ENCODE data around the gene ATP1A2.

The ATP1A2 gene

DNA sequence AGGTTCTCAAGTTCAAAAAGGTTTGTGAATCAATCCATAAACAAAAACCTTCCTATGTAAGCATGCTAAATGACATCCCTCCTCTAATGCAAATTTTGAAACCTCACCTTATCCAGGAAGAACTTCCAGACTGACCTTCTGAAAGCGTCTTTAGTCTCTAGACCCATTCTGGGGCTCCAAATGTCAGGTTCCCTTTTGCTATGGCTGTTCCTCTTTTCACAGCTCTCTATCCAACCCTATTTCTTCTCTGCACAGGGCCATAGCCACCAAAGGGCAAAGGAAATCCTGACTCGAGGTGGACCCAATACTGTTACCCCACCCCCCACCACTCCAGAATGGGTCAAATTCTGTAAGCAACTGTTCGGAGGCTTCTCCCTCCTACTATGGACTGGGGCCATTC lies 39.2 kb downstream of the ATP1A2 start:
- DNase-seq = no peak

- no peak for DNase-seq
These were observed 40.8 kb downstream of the ATP1A2 start for GRCh38 chr1:160156361-160156760.

GRCh38 chr1:160157174-160157573 lies 41.6 kb downstream of the ATP1A2 start:
- no peak for DNase-seq

- no peak for DNase-seq
These were observed 42.5 kb downstream of the ATP1A2 start for GRCh38 chr1:160158031-160158430.

DNA sequence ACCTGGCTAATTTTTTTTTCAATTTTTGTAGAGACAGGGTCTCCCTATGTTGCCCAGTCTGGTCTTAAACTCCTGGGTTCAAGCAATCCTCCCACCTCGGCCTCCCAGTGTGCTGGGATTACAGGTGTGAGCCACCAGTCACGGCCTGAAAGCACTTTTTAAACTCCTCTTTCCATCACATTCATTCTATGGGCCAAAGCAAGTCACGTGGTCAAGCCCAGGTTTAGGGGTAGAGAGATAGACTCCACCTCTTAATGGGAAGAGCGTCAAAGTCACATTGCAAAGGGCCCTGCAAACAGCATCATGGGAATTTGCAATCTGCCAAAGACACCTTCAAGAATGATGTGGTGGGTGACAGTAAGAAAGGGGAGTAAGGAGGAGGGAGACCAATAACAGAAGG lies 43.0 kb downstream of the ATP1A2 start:
- no peak for DNase-seq

GRCh38 chr1:160159846-160160245 lies 44.3 kb downstream of the ATP1A2 start:
- DNase-seq = no peak

GRCh38 chr1:160161965-160162705 lies 46.6 kb downstream of the ATP1A2 start:
- no peak for DNase-seq

GRCh38 chr1:160162931-160163330 lies 47.4 kb downstream of the ATP1A2 start:
- DNase-seq = no peak

DNA sequence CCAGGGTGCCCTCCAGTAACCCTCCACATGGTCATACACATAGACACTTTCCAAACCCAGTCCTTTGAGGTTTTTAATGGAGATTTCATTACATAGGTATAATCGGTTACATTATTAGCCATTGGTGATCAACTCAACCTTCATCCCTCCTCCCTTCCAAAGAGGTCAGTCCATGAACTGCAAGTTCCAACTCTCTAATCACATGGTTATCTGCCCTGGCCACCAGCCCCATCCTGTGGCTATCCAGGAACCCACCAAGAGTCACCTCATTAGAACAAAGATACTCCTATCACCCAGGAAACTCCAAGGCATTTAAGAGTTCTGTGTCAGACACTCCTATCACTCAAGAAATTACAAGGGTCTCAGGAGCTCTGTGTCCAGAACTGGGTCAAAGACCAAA lies 48.1 kb downstream of the ATP1A2 start:
- DNase-seq = no peak

GRCh38 chr1:160164121-160164520 lies 48.6 kb downstream of the ATP1A2 start:
- no peak for DNase-seq

DNA sequence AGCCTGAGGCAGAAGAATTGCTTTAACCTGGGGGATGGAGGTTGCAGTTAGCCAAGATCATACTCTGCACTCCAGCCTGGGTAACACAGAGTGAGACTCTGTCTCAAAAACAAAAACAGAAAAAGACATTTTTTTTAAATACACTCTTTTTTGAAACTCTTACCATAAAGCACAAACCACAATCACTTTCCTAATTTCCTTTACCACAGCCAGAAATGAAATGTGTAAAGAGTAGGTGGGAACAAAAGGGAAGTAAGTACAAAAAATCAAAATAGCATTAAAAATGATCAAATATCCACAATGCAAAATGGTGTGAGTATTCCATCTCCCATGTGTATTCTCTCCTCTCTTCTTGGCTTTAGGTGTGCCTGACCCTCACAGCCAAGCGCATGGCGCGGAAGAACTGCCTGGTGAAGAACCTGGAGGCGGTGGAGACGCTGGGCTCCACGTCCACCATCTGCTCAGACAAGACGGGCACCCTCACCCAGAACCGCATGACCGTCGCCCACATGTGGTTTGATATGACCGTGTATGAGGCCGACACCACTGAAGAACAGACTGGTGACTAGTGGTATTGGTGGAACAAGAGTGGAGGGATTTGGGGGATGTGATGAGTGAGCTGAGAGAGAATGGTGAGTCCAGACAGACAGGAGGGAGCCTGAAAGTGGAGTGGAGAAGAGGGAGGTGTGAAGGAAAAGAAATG lies 50.8 kb downstream of the ATP1A2 start:
- DNase-seq = no peak

GRCh38 chr1:160167056-160167455 lies 51.5 kb downstream of the ATP1A2 start:
- no peak for DNase-seq

- DNase-seq = no peak
These were observed 52.0 kb downstream of the ATP1A2 start for GRCh38 chr1:160167580-160167979.

- no peak for DNase-seq
These were observed 52.5 kb downstream of the ATP1A2 start for GRCh38 chr1:160168016-160168415.

DNA sequence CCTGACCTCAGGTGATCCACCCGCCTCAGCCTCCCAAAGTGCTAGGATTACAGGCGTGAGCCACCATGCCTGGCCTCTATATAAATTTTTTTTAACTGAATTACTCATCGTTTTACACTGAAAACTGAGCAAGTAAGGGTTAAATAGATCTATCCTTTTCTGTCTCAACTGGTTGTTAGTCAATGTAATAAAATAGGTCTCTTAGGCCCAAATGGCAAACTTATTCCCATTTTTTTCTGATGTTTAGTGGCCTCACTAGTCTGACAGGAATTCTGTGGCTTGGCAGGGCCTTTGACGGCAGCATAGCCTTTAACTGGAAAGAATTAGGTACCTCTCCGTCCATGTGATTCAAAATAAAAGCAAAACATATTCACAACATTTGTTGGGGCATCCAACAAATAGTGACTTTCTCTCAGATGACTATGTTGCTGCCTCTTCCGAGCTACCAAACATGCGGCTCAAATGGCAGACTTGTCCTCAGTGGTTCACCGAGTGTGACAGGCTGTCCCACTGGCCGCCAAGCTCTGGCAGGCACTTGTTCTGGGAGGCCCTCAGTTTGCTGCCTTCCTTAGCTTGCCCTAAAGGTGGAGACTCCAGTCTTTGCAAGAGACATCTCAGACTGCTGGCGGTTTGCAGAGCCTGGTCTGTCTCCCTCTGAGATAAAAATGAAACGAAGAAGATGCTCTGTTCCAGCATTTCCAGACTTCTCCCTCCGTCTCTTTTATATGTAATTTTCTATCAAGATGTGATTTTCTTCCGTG lies 53.2 kb downstream of the ATP1A2 start:
- no peak for DNase-seq

DNA sequence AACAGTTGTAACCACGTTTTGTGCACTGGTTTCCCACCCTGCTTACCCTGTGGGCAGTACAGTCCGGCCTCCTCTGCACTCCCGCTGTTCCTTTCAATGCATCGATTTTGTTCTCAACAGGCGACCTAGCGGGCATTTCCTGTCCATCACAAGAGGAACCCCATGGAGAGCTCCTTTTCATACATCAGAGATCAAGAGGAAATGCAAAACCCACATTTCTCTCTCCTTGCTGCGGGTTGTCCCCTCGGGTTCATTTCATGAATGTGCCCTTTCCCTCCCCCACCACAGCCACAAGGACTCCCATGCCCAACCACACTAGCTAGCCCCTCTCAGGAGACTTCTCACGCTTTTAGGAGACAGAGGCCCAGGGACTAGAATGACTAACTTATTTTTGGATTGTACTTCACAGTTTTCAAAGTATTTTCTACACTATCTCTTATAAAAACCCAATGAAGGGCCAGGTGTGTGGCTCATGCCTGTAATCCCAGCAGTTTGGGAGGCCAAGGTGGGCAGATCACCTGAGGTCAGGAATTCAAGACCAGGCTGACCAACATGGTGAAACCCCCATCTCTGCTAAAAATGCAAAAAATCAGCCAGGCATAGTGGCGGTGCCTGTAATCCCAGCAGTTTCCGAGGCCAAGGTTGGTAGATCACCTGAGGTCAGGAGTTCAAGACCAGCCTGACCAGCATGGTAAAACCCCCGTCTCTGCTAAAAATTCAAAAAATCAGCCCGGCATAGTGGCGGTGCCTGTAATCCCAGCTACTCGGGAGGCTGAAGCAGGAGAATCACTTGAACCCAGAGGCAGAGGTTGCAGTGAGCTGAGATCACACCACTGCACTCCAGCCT lies 54.2 kb downstream of the ATP1A2 start:
- DNase-seq = no peak

GRCh38 chr1:160171354-160171753 lies 55.8 kb downstream of the ATP1A2 start:
- DNase-seq = no peak

- no peak for DNase-seq
These were observed 56.4 kb downstream of the ATP1A2 start for GRCh38 chr1:160171980-160172379.

DNA sequence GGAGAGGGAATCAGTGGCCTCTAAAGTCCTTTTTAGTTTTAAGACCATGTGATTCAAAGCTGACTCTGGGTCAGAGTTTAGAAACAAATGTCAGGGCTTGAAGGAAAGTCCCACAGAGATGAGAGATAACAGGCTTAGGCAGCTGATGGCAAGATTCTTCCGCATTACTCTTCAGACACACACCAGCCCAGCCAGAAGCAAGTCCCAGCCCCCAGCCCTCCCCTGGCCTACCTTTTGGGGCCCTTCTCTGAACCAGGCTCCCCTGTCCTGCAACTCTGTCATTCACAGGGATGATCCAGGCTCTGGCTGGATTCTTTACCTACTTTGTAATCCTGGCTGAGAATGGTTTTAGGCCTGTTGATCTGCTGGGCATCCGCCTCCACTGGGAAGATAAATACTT lies 61.7 kb downstream of the ATP1A2 start:
- DNase-seq = no peak

DNA sequence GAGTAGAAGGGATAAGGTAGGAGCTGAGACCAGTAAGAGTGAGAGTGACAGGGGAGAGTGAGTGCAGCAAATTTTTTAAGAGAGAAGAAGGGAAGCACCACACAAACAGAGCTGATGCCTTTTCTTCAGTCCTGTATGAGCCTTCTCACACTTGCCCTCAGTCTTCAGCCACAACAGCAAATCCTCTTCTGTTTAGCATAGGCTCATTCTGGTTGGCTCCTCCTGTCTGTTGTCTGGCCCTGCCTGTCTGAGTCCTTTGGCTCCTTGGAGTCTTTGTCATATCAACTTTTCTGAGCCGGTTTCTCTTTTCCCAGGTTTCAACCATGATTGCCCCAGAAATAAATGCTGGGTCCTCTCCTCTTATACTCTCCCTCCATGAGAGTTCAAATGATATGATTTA lies 62.1 kb downstream of the ATP1A2 start:
- DNase-seq = no peak

DNA sequence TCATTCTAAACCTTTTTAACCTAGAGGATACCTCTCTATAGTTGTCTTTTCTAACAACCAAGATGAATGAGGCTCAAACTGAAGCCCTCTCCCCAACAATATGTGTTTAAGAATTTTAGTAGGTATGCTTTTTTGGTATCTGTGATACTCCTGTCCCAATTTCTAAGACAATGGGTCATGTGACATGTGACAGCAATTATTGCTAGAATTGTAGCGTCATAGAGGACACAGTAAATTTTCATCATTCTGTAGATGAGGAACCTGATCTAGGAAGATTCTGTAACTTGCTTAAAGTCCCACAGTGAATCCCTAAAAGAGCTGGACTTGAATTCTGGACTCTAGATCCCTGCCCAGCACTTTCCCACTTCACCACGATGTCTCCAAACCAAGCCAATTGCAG lies 63.2 kb downstream of the ATP1A2 start:
- no peak for DNase-seq

GRCh38 chr1:160179336-160179735 lies 63.8 kb downstream of the ATP1A2 start:
- DNase-seq = no peak

DNA sequence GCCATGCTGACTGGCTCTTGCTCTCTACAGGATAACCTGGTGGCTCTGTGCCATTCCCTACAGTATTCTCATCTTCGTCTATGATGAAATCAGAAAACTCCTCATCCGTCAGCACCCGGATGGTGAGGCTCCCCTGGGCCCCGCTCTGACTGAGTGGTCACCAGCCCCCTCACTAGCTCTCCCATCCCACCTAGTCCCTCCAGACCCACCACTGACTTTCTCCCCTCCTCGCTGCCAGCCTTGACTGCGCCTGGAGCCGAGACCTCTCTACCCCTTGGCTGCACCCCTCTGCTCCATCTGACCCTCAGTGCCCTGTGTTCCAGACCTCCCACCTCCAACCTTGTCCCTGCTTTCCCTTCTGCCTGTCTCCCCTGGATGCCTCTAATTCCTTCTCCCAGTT lies 70.7 kb downstream of the ATP1A2 start:
- no peak for DNase-seq

All from activated T-cell treated with anti-CD3 and anti-CD28 coated beads for 4 hours (primary cell).